ENCODE measurements around the gene NPFF. TPM values are rescaled to one million over a fixed set of nuclear protein-coding genes. Genes with fewer than 3 reads are reported as not detected.
"Not testable (repeated sequence)": the region's sequence is repeated elsewhere in the genome, so short reads cannot be mapped to it uniquely, and the experiment has no call there.

Gene NPFF, protein sequence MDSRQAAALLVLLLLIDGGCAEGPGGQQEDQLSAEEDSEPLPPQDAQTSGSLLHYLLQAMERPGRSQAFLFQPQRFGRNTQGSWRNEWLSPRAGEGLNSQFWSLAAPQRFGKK
- not detected for total RNA-seq
- long read RNA-seq = 0 reads

- no peak for DNase-seq
- Histone ChIP-seq H3K9me3 (replicated peaks) (no peaks in the 10 kb centered on the region), H3K4me1 (peaks cover 28% of the 10 kb centered on the region), H3K27me3 (ENCODE audit: low read depth) (no peaks in the 10 kb centered on the region), H3K4me3 (no peak within 1 kb of the TSS), H3K27ac (replicated peaks) (peak within 1 kb of the TSS; percentile 72), H3K36me3 (peaks cover 57% of the 10 kb centered on the region)
- intact Hi-C loops (cut with micrococcal nuclease) = no loop called here
- TF ChIP-seq CTCF (IDR thresholded peaks at IDR 0.05; ENCODE audit: borderline replicate concordance) = no peak
Measured at GRCh38 chr12:53506881-53507602, at the start of gene NPFF. Gene NPFF (minus strand): TSS chr12:53507484. CDS start chr12:53507474, 10 bp downstream.

DNA sequence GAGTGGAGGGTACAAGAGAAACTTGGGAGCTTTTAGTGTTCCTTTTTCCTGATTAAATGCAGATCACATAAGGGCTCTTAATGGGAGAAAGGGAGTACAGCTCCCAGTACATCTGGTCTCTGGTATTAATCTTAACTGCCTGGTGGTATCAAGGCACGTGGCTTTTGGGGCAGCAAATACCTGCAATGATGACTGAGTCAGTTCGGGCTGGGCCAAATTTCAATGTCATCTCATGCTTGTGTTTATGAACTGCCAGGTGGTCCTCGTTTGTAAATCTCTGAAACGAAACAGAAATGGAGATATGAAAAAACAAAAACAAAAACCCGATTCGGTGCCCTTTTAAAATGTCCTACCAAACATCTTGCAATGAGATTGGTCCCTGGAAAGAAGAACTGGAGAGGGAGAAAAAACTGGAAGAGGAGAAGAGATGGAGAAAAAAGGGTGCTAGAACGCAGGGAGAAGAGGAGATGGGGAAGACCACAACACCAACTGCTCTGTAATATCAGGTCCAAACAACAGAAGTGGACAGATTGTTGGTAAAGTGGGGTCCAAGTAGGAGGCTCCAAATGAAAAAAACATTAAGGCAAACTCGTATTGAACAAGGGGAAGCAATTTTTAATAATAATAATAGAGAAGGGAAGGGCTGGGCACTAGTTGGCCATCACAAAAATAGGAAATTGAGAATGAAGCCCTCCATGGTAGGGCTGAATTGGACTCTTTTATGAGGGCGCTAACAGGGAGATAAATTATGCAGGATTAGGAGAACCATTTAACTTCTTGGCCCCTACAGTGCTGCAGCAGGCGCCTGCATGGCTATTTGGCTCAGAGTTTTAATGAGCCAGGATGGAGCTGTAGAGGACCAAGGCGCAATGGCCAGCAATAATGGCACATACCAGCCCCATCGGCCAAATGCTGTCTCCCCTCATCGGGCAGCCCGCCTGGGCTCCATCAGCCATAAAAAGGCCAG is 45.4 kb upstream of the NPFF start:
- no peaks in the 10 kb centered on the region for H3K9me3 ChIP-seq (replicated peaks)
- no peak for DNase-seq
- intact Hi-C loops (cut with micrococcal nuclease) = no loop called here
- no peak overlapping the region for H3K27ac ChIP-seq (replicated peaks)
- no peak overlapping the region for H3K4me3 ChIP-seq
- H3K36me3 ChIP-seq = peaks cover 42% of the 10 kb centered on the region
- peaks cover 8% of the 10 kb centered on the region for H3K4me1 ChIP-seq
- H3K27me3 ChIP-seq (ENCODE audit: low read depth) = no peaks in the 10 kb centered on the region
- no peak for TF ChIP-seq CTCF (IDR thresholded peaks at IDR 0.05; ENCODE audit: borderline replicate concordance)

DNA sequence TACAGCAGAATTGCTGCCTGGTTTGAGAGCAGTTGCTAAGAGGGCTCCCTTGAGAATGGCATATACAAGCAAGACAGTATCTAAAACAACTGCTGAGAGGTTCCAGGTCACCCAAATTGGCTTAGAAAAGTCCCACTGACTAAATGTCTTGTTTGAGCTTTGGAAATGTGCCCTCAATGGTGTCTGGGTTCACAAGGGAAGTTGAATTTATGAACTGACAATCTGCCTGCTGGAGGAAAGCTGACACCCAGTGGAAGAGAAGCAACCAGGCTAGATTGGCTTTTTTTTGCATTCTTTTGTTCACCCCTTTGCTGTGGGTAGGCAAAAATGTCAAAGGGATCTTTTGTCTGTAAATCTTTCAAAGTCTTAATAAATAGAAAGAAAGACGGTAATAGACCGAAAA is 44.6 kb upstream of the NPFF start:
- no peak for TF ChIP-seq CTCF (IDR thresholded peaks at IDR 0.05; ENCODE audit: borderline replicate concordance)
- Histone ChIP-seq H3K36me3 (peaks cover 48% of the 10 kb centered on the region), H3K27me3 (ENCODE audit: low read depth) (no peaks in the 10 kb centered on the region), H3K4me1 (peaks cover 5% of the 10 kb centered on the region), H3K9me3 (replicated peaks) (no peaks in the 10 kb centered on the region), H3K4me3 (no peak overlapping the region), H3K27ac (replicated peaks) (no peak overlapping the region)
- no peak for DNase-seq
- intact Hi-C loops (cut with micrococcal nuclease) = no loop called here

DNA sequence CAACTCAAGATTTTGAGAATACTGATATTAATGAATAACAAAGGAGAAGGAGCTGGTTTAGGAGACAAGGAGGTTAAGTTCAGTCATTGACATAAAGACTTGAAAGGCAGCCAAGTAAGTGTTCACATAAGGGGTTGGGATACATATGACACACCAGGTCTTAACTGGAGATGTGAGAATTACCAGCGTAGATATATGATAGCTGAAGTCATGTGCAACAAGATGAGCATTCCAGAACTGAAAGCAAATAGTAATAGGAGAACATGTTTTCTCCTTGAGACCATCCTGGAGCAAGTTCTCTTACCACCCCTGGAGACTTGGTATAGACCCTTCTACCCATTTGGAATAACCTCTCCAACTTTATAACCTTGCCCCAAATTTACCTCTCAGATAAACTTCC is 43.3 kb upstream of the NPFF start:
- Histone ChIP-seq H3K27me3 (ENCODE audit: low read depth) (no peaks in the 10 kb centered on the region), H3K9me3 (replicated peaks) (no peaks in the 10 kb centered on the region), H3K36me3 (peaks cover 48% of the 10 kb centered on the region), H3K4me1 (peaks cover 5% of the 10 kb centered on the region), H3K4me3 (no peak overlapping the region), H3K27ac (replicated peaks) (no peak overlapping the region)
- TF ChIP-seq CTCF (IDR thresholded peaks at IDR 0.05; ENCODE audit: borderline replicate concordance) = no peak
- intact Hi-C loops (cut with micrococcal nuclease) = no loop called here
- DNase-seq = no peak

DNA sequence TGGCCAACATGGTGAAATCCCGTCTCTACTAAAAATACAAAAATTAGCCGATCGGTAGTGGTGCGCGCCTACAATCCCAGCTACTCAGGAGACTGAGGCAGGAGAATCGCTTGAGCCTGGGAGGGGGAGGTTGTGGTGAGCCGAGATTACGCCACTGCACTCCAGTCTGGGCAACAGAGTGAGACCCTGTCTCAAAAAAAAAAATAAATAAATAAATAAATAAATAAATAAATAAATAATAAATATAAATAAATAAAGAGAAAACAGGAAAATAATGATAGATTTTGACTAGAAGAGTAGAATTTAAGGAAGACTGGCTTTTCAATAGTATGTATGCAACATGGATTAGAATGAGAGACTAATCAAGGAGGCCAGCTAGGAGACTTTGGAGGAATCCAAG is 42.8 kb upstream of the NPFF start:
- intact Hi-C loops (cut with micrococcal nuclease); H3K27me3 ChIP-seq (ENCODE audit: low read depth); DNase-seq; H3K4me1 ChIP-seq; H3K27ac ChIP-seq (replicated peaks); H3K9me3 ChIP-seq (replicated peaks); H3K4me3 ChIP-seq: not testable (repeated sequence)
- H3K36me3 ChIP-seq = peaks cover 48% of the 10 kb centered on the region

GRCh38 chr12:53548354-53548753 is 41.1 kb upstream of the NPFF start:
- H3K27me3 ChIP-seq (ENCODE audit: low read depth); H3K9me3 ChIP-seq (replicated peaks); DNase-seq; H3K4me3 ChIP-seq; intact Hi-C loops (cut with micrococcal nuclease); H3K27ac ChIP-seq (replicated peaks): not testable (repeated sequence)
- H3K36me3 ChIP-seq = peaks cover 48% of the 10 kb centered on the region
- peaks cover 25% of the 10 kb centered on the region for H3K4me1 ChIP-seq

All from left ventricle myocardium inferior (tissue), 1 donor.